ENCODE data around the gene CLCC1.
"Not testable (repeated sequence)": the region's sequence is repeated elsewhere in the genome, so short reads cannot be mapped to it uniquely, and the experiment has no call there.

CLCC1 gene

GRCh38 chr1:108963052-108963686, at the start of gene CLCC1:
Gene CLCC1 (minus strand): TSS chr1:108963484. CDS start chr1:108950437, 13,047 bp downstream.
- DNase-seq = peak; percentile 92

- DNase-seq = no peak
Observed at GRCh38 chr1:109011335-109011734, 48.1 kb upstream of the CLCC1 start.

- DNase-seq = not testable (repeated sequence)
Observed at GRCh38 chr1:108996622-108997021, 33.3 kb upstream of the CLCC1 start.

DNA sequence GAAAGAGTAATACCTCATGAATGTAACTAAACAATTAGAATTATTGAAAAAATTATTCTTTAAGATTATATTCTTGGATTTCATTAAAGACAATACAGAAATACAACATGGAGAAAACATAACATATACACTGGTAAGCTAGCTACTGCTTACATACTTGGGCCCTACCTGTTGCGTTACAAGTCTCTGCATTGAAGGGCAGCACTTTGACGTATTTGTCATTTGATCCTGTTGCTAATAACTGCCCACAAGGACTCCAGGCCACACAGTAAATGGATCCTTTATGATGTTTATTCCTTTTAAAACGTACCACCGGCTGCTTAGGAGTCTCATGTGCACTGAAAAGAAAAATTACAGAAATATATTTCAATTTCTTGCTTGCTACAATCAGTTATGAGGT, 19.8 kb upstream of the CLCC1 start:
- DNase-seq = no peak

DNA sequence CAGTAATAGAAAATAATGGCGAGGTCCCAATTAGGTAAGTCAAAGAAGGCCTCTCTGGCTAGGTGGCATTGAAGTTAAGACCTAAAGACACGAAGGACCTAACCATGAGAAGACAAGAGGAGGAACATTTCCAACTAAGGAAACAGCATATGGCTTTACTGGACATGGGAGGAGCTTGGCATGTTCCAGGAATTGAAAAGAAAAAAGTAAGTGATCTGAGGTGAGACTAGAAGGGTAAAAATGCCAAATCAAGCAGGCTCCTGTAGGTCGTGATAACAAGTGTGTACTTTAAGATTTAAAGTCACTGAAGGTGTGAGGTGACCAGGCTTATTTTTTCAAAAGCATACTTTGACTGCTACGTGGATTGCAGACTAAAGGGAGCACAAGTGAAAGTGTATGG, 13.4 kb upstream of the CLCC1 start:
- no peak for DNase-seq

DNA sequence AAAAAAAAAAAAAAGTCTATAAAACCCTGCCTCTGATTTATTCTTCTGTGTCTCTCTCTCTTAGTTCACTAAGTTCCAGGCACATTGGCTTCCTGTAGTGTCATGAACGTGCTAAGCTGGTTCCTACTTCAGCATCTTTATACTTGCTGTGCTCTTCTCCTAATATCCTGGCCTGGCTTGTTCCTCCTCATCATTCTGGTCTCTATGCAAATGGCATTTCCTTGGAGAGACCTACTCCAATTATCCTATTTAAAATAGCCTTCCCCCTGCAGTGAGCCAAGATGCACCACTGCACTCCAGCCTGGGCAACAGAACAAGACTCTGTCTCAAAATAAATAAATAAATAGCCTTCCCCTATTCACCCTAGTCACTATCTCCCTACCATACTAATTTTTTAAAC, 9.7 kb upstream of the CLCC1 start:
- no peak for DNase-seq

GRCh38 chr1:108969346-108969745, 6.1 kb upstream of the CLCC1 start:
- no peak for DNase-seq

- peak; percentile 18 for DNase-seq
Observed at GRCh38 chr1:108962681-108963051, 618 bp downstream of the CLCC1 start.

DNA sequence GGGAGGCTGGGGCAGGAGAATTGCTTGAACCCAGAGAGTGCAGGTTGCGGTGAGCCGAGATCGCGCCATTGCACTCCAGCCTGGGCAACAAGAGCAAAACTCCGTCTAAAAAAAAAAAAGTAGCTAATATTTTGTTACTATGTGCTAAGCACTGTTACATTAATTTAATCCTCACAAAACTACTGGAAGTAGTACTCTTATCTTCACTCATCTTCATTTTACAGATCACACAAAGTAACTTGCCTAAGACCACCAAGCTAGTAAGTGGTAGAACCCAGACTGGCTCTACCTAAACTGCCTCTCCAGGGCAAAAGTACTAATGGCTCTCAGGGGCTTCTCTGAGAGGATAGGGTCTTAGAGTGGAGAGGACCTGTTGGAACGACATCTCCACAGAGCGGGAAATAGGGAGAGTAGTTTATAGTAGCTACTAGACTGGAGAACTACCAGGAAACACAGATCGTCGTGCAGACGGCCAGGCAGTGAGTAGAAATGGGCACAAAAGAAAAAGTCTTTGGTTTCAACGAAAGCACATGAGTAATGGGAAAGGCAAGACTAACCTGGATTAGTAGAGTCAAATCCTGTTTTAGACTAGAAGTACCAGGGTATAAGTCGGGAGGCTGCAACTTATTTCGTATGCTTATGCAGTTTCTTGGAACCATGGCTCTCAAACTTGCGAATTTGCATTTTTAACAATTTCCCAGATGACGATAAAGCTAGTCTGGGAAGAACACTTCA, 1.4 kb downstream of the CLCC1 start:
- no peak for DNase-seq

- DNase-seq = no peak
Observed at GRCh38 chr1:108961198-108961597, 2.1 kb downstream of the CLCC1 start.

DNA sequence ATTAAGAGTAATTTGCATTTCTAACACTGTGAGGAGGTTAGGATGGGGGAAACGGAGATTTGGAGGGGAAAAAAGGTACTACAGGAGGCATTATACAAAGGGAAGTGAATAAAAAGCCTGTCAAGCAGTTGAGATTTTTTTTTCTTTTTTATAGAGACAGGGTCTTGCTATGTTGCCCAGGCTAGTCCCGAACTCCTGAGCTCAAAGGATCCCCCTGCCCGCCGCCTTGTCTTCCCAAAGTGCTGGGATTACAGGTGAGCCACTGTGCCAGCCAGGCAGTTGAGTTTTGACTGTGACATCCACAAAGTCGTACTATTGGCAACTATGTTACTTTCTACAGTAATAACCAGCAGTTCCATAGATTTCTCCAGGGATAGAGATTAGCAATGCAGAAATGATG, 2.6 kb downstream of the CLCC1 start:
- DNase-seq = no peak

DNA sequence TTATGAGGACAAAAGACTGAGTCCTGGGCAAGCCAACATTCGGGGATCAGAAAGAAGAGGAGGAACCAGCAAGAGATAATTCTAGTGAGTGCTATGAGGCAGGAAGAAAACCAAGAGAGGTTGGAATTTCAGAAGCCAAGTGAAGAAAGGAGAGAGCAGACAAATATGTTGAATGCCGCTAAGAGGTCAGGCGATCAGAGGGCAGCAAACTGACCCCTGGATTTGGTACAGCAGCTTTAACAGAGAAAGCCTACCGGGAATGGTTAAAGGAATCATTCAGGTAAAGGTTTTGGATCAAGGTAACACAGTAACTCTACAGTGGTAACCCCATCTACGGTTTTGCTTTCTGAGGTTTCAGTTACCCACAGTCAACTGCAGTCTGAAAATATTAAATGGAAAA, 5.4 kb downstream of the CLCC1 start:
- DNase-seq = no peak

DNA sequence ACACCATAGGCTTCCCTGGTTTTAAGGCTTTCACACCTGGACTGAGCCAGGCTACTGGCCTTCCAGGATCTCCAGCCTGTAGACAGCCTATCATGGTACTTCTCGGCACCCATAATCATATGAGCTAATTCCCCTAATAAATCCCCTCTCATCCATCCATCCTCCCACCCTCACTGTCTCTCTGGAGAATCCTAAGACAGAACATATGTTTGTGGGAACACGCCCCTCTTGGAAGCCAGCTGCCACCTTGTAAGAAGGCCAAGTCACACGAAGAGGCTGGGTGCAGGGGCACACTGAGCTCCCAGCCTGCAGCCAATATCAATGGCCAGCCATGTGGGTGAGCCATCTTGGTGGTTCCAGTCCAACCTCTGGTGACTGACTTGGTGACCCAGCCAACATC, 7.4 kb downstream of the CLCC1 start:
- DNase-seq = no peak

DNA sequence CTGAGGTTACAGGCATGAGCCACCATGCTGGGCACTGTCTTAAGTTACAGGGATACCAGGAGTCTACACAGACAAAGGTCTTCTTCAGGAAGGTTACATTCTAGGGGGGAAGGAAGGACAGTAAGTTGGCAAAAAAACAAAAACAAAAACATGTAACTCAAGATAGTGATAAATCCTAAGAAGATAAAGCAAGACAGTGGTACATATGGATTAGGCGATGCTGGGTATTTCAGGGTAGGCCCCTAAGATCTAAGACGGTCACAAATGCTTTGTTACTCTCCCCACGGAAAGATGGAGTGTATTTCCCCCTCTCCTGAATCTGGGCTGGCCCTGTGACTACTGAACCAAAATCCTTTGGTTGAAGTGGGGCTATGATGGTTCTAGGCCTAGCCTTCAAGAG, 8.2 kb downstream of the CLCC1 start:
- no peak for DNase-seq

- no peak for DNase-seq
Observed at GRCh38 chr1:108953452-108953851, 9.8 kb downstream of the CLCC1 start.

- DNase-seq = no peak
Observed at GRCh38 chr1:108951242-108951641, 12.0 kb downstream of the CLCC1 start.

GRCh38 chr1:108949044-108949443, 14.2 kb downstream of the CLCC1 start:
- no peak for DNase-seq

GRCh38 chr1:108947871-108948525, 15.3 kb downstream of the CLCC1 start:
- no peak for DNase-seq

- no peak for DNase-seq
Observed at GRCh38 chr1:108936170-108936569, 27.1 kb downstream of the CLCC1 start.

- no peak for DNase-seq
Observed at GRCh38 chr1:108933944-108934343, 29.3 kb downstream of the CLCC1 start.

GRCh38 chr1:108927565-108927964, 35.7 kb downstream of the CLCC1 start:
- DNase-seq = not testable (repeated sequence)

GRCh38 chr1:108925920-108926319, 37.4 kb downstream of the CLCC1 start:
- DNase-seq = no peak

DNA sequence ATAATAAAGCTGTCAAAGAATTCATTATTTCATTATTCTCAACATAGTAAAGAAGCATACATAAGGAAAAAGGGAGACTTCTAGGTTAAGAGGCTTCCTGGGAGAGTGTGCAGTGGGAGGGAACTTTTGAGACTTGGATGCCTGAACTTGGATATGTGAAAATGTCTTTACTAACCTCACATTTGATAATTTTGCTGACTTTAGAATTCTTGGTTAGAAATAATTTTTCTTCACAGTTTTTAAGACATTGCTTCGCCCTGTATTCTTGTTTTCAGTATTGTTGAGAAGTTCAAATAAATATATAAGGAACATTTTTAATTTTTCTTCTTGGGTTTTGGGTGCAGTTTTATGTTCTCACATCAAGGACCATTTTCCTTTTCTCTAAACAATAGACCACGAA, 46.5 kb downstream of the CLCC1 start:
- DNase-seq = no peak
